Measurements from ENCODE around the gene TBC1D22B.

TBC1D22B gene

GRCh38 chr6:37239526-37239925, 18.0 kb upstream of the TBC1D22B start:
- no peaks in the 10 kb centered on the region for H3K27me3 ChIP-seq (ENCODE audit: insufficient read depth, poor library complexity, severe bottlenecking)
- ATAC-seq (ENCODE audit: low read depth) (no peak), DNase-seq (ENCODE audit: low spot score) (no peak)
- peak overlapping the region; percentile 95 for H3K27ac ChIP-seq (ENCODE audit: poor library complexity, severe bottlenecking)
- H3K4me3 ChIP-seq (ENCODE audit: severe bottlenecking) = no peak overlapping the region
- no peak for TF ChIP-seq CTCF (IDR thresholded peaks at IDR 0.05; ENCODE audit: poor library complexity, severe bottlenecking)
- peaks cover 54% of the 10 kb centered on the region for H3K4me1 ChIP-seq (ENCODE audit: insufficient read depth, poor library complexity, severe bottlenecking)
- H3K36me3 ChIP-seq (ENCODE audit: low read depth) = no peaks in the 10 kb centered on the region
- H3K9me3 ChIP-seq (ENCODE audit: severe bottlenecking) = no peaks in the 10 kb centered on the region

- Histone ChIP-seq H3K4me3 (ENCODE audit: severe bottlenecking) (no peak overlapping the region), H3K27me3 (ENCODE audit: insufficient read depth, poor library complexity, severe bottlenecking) (no peaks in the 10 kb centered on the region), H3K36me3 (ENCODE audit: low read depth) (no peaks in the 10 kb centered on the region), H3K4me1 (ENCODE audit: insufficient read depth, poor library complexity, severe bottlenecking) (peaks cover 57% of the 10 kb centered on the region), H3K27ac (ENCODE audit: poor library complexity, severe bottlenecking) (peak overlapping the region; percentile 95), H3K9me3 (ENCODE audit: severe bottlenecking) (no peaks in the 10 kb centered on the region)
- TF ChIP-seq CTCF (IDR thresholded peaks at IDR 0.05; ENCODE audit: poor library complexity, severe bottlenecking) = no peak
- peak; percentile 42 for ATAC-seq (ENCODE audit: low read depth)
- DNase-seq (ENCODE audit: low spot score) = peak; percentile 87
Observed at GRCh38 chr6:37239950-37240713, 17.4 kb upstream of the TBC1D22B start.

- no peak for DNase-seq (ENCODE audit: low spot score)
- Histone ChIP-seq H3K4me3 (ENCODE audit: severe bottlenecking) (no peak overlapping the region), H3K27ac (ENCODE audit: poor library complexity, severe bottlenecking) (peak overlapping the region; percentile 95), H3K27me3 (ENCODE audit: insufficient read depth, poor library complexity, severe bottlenecking) (no peaks in the 10 kb centered on the region), H3K36me3 (ENCODE audit: low read depth) (no peaks in the 10 kb centered on the region), H3K9me3 (ENCODE audit: severe bottlenecking) (no peaks in the 10 kb centered on the region), H3K4me1 (ENCODE audit: insufficient read depth, poor library complexity, severe bottlenecking) (peaks cover 60% of the 10 kb centered on the region)
- no peak for ATAC-seq (ENCODE audit: low read depth)
- TF ChIP-seq CTCF (IDR thresholded peaks at IDR 0.05; ENCODE audit: poor library complexity, severe bottlenecking) = no peak
Observed at GRCh38 chr6:37241131-37241530, 16.4 kb upstream of the TBC1D22B start.

GRCh38 chr6:37241775-37242428, 15.7 kb upstream of the TBC1D22B start:
- DNase-seq (ENCODE audit: low spot score) = no peak
- no peak overlapping the region for H3K4me3 ChIP-seq (ENCODE audit: severe bottlenecking)
- peaks cover 60% of the 10 kb centered on the region for H3K4me1 ChIP-seq (ENCODE audit: insufficient read depth, poor library complexity, severe bottlenecking)
- H3K27ac ChIP-seq (ENCODE audit: poor library complexity, severe bottlenecking) = peak overlapping the region; percentile 95
- no peak for ATAC-seq (ENCODE audit: low read depth)
- no peak for TF ChIP-seq CTCF (IDR thresholded peaks at IDR 0.05; ENCODE audit: poor library complexity, severe bottlenecking)
- no peaks in the 10 kb centered on the region for H3K36me3 ChIP-seq (ENCODE audit: low read depth)
- no peaks in the 10 kb centered on the region for H3K27me3 ChIP-seq (ENCODE audit: insufficient read depth, poor library complexity, severe bottlenecking)
- no peaks in the 10 kb centered on the region for H3K9me3 ChIP-seq (ENCODE audit: severe bottlenecking)
